ENCODE data around the gene CCL19. TPM values are rescaled to one million over a fixed set of nuclear protein-coding genes. Genes with fewer than 3 reads are reported as not detected.

CCL19 gene
- total and polyA plus RNA-seq, 2 donors (not counting 3 experiments of a cell fraction or from before 2014, with no cell fraction given) = not detected

- H3K4me3 ChIP-seq (replicated peaks in 1 of 3; ENCODE audit: insufficient read depth in 1 of 3, low read depth in 1 of 3, low read length in 3 of 3) = no peak overlapping the region
- H3K4me1 ChIP-seq (ENCODE audit: control insufficient read depth, extremely low read depth, insufficient read depth, low read length) = no peaks in the 10 kb centered on the region
- no peaks in the 10 kb centered on the region for H3K9me3 ChIP-seq (replicated peaks; ENCODE audit: control insufficient read depth, insufficient read depth, low read length)
- POLR2A ChIA-PET = no interaction called here
- H3K36me3 ChIP-seq (ENCODE audit: control insufficient read depth in 2 of 2, extremely low read depth in 1 of 2, insufficient read depth in 2 of 2, low read length in 2 of 2) = no peaks in the 10 kb centered on the region
- H4K20me1 ChIP-seq (replicated peaks; ENCODE audit: control insufficient read depth, extremely low read depth, insufficient read depth, low read length) = no peaks in the 10 kb centered on the region
- no peak for FAIRE-seq
- no peak overlapping the region for H2AFZ ChIP-seq (ENCODE audit: low read depth, low read length)
- intact Hi-C loops (cut with micrococcal nuclease) (no loop called here), dilution Hi-C loops (cut with MboI; ENCODE audit: extremely low pct_ligation_motif_present, low sequenced_read_pairs) (no loop called here)
- no peak overlapping the region for H3K9ac ChIP-seq (replicated peaks; ENCODE audit: extremely low read depth, insufficient read depth, low read length)
- no peaks in the 10 kb centered on the region for H3K79me2 ChIP-seq (ENCODE audit: control insufficient read depth, insufficient read depth, low read length)
- H3K27ac ChIP-seq (ENCODE audit: insufficient read depth, low read depth, low read length) = no peak overlapping the region
- H3K9me1 ChIP-seq (replicated peaks; ENCODE audit: control insufficient read depth, extremely low read depth, insufficient read depth, low read length) = no peaks in the 10 kb centered on the region
- H3K4me2 ChIP-seq (ENCODE audit: insufficient read depth, low read length) = no peak overlapping the region
- no TSS peak for BruUV-seq (replicated peaks)
- TF ChIP-seq CTCF (IDR thresholded peaks at IDR 0.05; ENCODE audit: extremely low read depth in 1 of 2, insufficient read depth in 1 of 2, low read depth in 1 of 2, low read length in 2 of 2) = no peak
- TF ChIP-seq MAX (IDR thresholded peaks at IDR 0.05; ENCODE audit: insufficient read depth, insufficient read length) = no peak
- TF ChIP-seq POLR2A (IDR thresholded peaks at IDR 0.05; ENCODE audit: low read depth, low read length) = no peak
- no peak for TF ChIP-seq JUN (IDR thresholded peaks at IDR 0.05; ENCODE audit: borderline replicate concordance, insufficient read depth, insufficient read length, low read depth)
- TF ChIP-seq GATA2 (IDR thresholded peaks at IDR 0.05; ENCODE audit: insufficient read depth, insufficient read length, low read depth, low read length) = no peak
- TF ChIP-seq POLR2AphosphoS5 (IDR thresholded peaks at IDR 0.05; ENCODE audit: insufficient read depth, low read depth, low read length) = no peak
- no peak for TF ChIP-seq EZH2 (IDR thresholded peaks at IDR 0.05; ENCODE audit: borderline replicate concordance, low read depth, low read length, severe bottlenecking)
- no peak for TF ChIP-seq MYC (IDR thresholded peaks at IDR 0.05; ENCODE audit: low read depth, low read length)
- no peak for TF ChIP-seq FOS (IDR thresholded peaks at IDR 0.05; ENCODE audit: borderline replicate concordance, insufficient read depth, low read length)
- CTCF ChIA-PET = no interaction called here
- H3K27me3 ChIP-seq (ENCODE audit: control insufficient read depth in 2 of 2, insufficient read depth in 2 of 2, low read length in 2 of 2) = peaks cover 4 to 7% of the 10 kb centered on the region in 2 experiments
- no peak for DNase-seq (ENCODE audit: low read depth, low spot score)
Measured at GRCh38 chr9:34688329-34689115, 2.6 kb downstream of the CCL19 start.

Measured in endothelial cell of umbilical vein (primary cell).